ENCODE data around the gene DIP2C.

- TF ChIP-seq, protein P1, sequence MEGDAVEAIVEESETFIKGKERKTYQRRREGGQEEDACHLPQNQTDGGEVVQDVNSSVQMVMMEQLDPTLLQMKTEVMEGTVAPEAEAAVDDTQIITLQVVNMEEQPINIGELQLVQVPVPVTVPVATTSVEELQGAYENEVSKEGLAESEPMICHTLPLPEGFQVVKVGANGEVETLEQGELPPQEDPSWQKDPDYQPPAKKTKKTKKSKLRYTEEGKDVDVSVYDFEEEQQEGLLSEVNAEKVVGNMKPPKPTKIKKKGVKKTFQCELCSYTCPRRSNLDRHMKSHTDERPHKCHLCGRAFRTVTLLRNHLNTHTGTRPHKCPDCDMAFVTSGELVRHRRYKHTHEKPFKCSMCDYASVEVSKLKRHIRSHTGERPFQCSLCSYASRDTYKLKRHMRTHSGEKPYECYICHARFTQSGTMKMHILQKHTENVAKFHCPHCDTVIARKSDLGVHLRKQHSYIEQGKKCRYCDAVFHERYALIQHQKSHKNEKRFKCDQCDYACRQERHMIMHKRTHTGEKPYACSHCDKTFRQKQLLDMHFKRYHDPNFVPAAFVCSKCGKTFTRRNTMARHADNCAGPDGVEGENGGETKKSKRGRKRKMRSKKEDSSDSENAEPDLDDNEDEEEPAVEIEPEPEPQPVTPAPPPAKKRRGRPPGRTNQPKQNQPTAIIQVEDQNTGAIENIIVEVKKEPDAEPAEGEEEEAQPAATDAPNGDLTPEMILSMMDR (conservative IDR thresholded peaks at IDR 0.05): no peak
- TF ChIP-seq ZFX (IDR thresholded peaks at IDR 0.05): no peak
Measured at GRCh38 chr10:520402-520787, 169.1 kb downstream of the DIP2C start.
